Kidney capillary endothelial cell (primary cell): Measurements from ENCODE around the gene FSD1L.

Experiments used
- DNase-seq: peaks from one replicate; pipeline ENCODE4 v3.0.0-alpha.2; 2018; ENCODE audit warnings: low spot score

Gene FSD1L

DNA sequence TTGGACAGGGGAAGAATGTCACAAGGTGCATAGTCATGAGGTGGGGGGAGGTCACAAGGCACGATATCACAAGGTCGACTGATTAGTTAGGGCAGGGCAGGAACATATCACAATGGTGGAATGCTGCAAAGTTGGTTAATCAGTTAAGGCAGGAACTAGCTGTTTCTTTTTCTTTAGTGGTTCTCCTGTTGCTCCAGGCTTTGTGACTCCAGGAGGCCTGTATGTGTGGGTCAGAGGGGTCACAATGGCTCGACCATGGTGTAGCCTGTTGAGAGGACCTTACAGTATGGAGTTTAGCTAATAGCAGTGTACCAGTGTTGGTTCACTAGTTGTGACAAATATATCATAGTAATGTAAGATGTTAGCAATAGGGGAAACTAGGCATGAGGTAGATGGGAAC, 12.4 kb upstream of the FSD1L start:
- no peak for DNase-seq

DNA sequence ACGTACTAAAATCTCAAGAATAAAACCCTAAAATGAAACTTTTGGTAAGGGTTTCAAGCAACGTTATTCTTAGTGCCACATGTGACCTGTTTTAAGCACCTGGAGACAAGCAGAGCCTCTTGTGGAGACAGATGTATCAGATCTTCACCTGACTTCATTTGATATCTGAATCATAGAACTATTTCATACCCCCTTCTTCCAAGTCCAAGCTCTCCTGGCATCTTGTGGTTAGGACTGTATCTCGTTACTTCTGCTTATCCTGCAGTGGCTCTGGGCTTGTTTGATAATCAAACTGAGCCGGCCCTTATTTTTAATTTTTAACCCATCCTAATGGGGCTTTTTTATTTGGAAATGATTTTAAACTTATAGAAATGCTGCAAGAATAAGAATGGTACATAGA, 11.1 kb upstream of the FSD1L start:
- DNase-seq = no peak

DNA sequence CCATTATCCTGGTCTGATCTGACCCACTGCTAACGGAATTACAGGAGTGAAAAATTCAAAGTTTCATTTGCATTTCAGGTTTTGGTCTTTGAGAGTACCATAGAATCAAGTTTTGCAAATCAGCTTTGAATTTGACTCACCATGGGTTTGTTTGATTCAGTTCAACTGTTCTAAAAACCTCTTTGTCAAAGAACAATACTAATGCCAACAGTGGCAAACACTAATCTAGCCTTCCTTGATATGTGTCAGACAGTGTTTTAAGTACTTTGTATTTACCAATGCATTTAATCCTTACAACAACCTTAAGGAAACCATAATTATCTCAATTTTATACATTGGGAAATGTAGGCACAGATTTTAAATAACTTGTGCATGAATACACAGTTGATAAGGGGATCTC, 10.1 kb upstream of the FSD1L start:
- DNase-seq = no peak

DNA sequence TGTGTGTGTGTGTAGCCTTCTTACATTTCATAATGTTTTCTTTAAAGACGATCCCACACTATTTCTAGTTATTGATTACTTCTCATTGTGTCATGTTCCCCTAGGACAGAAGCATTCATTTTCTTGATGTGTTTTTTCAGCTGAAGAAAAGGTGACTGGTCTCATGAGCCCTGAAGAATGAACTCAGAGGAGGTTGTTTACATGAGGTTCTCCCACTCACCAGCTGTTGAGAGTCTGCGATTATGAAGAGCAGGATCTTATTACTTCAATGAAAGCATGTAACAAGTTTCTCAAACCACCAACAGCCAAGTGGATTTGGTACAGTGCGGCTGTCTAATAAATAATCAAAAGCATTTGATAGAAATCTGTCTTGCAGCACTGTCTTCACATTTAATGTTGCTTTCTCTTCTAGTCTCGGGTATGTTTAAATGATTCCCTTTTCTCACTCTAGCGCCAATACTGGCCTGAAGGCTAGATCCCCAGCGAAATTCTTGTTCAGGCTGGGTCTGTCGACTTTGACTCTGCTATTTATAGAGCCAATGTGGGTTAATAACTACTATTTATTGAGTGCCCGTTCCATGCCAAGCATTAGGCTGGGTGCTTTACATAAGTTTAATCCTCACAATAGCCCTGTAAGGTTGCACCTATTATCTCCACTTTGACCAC, 9.6 kb upstream of the FSD1L start:
- no peak for DNase-seq

DNA sequence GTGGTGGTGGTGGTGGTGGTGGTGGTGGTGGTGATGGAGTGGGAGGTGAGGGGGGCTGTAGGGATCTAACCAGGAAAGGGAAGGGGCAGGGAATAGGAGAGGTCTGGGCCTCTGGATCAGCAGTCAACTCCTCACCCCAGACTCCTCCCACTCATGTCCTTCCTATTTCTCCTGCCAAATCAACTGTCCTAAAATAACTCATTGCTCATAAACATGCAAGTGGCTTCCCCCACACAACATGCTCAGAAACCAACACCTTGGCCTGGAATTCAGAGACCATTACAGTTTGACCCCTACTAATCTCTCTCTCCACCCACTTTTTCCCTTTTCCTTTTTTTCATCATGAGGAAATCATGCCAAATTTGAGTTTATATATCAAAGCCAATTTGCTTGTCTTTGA, 8.4 kb upstream of the FSD1L start:
- DNase-seq = no peak

DNA sequence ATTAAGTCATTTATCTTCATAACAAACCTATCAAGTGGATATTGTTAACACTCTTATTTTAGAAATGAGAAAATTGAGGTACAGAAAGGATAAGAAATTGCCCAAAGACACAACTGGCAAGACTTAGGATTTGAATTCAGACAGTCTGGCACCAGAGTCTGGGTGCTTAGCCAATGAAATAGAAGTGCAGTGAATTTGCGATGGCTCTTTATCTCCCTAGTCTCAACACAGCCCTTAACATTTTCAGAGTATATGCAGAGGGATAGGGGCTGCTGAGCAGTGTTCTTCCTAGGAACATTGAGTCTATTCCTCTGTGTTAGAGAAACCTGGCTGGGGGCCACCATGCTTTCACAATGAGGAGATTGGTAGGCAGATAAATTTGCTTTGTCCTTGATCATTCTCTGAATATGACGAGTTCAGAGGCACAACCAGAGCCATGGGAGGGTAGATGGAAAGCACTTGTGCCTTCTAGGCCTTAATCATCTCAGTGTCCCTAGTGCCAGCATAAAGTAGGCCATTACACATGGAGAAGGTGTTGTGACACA, 6.1 kb upstream of the FSD1L start:
- DNase-seq = no peak

DNA sequence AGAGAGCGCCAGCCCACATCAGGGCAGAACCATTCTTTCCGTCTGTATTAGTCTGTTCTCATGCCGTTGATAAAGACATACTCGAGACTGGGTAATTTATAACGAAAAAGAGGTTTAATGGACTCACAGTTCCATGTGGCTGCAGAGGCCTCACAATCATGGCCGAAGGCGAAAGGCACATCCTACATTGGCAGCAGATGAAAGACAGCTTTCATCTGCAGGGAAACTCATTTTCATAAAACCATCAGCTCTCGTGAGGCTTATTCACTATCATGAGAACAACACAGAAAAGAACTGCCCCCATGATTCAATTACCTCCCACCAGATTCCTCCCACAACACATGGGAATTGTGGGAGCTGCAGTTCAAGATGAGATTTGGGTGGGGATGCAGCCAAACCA, 4.7 kb upstream of the FSD1L start:
- no peak for DNase-seq

DNA sequence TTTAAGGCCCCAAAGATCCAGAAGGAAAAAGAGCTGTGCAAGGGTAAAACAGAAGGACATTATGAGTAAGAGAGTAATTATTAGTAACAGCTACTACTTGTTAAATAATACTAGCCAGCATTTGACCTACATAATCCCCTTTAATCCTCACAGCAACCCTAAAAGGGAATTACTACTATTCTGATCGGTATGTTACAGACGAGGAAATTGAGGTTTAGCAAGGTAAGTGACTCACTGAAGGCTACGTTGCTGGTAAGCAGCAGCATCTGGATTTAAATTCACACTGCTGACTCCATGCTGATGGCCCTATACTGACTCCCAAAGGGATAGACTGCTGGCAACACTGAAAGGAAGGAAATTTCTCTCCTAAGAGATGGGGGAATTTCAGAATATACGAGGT, 3.7 kb upstream of the FSD1L start:
- no peak for DNase-seq

DNA sequence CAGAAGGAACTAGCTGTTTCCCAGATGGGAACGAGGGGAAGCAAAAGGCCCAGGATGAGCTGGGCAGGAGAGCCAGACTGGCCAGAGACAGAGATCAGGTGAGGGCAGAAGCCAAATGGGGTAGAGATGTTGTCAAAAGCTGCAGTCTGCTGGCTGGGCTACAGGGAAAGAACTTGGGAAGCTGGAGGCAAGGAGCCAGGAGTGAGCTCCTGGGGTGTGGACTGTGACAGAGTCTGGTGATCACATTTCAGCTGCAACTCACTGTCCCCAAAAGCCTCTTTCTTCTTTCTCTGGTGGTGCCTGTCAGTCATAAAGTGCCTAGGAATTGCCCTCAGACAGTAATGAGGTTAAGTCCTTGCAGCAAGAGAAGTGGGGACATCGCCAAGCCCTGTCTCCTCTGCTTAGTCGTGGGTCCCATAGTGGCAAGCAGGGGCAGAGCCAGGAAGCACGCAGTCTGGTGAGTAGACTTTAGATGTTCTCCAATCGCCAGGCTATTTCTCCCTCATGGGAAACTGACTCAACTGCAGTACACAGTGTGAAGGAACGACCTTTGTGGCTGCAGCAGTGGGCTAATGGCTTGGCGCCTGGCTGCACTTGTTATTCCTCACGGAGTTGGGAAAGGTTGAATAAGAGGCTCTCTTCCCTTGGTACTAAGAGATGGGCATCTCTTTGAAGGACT, 2.5 kb upstream of the FSD1L start:
- DNase-seq = no peak

DNA sequence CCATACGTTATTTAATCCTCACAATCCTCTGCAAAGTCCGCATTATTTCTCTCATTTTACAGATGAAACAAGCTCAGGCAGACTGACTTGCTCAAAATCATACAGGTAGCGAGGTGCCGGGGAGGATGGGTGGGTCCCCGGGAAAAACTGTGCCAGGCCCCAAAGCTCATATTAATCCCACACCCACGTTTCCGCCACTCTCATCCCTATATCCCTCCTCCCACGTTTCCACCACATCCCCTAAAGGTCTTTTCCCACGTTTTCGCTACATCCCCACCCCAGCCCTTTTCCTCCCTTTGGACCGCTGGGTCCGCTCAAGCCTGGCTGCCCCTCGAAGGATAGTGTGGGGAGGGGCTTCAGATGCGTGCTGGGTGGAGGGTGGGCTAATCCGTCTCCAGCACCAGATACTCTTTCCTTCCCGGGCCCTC, 434 bp upstream of the FSD1L start:
- DNase-seq = no peak

DNA sequence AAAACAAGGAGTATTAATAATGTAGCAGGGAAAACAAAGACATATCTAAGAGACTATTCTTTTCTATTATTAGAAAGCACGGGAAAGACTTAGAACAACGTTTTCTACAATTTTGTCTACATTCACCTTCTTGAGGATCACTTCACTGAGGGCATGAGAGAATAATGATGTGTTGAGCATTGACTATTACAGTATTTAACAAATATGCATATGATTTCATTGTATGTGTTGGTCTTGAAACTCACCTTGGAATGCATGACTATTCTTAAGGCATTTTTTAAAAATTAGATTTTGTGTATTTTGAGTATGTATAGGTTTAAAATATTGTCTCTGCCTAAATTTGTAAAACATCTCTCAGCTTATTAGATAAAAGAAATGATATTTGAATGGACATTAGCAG, 1.2 kb downstream of the FSD1L start:
- DNase-seq = no peak

DNA sequence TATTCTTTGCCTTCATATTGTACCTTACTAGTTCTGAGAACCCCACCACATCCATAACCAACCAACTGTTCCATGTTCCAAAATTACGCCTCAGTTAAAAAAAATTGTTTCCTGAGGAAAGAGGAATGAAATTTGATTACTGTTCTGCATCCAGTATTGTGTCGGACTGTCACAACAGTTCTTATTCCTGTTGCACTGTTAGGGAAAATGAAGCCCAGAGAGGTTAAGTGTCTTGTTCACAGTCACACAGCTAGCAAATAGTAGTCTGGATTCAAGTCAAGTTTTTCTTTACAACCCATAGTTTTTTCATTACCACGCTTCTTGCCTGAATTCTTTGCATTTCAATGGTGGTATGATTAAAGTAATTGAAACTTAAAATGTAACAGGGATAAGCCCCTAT, 4.4 kb downstream of the FSD1L start:
- no peak for DNase-seq

DNA sequence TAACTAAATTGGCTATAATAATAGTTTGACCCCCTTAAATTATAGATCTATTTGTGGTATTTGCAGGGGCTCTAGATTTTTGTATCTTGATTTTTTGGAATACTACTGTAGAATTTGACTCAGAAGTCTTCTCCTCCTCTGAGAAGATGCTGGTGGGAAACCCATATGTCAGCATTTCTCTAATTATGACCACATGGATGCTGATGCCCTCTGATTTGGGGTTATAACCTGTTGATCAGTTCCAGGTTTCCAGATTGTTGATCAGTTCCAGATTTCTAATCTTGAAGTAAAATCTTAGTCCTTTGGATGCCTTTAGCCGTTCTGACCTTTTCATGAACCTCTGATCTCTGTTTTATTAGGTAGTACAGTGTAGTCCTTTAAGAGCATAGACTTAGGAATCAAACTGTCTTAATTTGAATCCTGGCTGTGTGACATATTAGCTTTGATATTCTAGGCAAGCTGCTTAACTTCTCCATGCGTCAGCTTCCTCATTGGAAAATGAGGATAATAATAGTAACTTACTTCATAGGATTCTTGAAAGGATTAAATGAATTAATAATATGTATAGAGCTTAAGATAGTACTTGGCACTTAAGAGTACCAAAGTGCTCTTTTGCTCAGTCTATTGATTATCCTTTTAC, 8.1 kb downstream of the FSD1L start:
- DNase-seq = no peak

DNA sequence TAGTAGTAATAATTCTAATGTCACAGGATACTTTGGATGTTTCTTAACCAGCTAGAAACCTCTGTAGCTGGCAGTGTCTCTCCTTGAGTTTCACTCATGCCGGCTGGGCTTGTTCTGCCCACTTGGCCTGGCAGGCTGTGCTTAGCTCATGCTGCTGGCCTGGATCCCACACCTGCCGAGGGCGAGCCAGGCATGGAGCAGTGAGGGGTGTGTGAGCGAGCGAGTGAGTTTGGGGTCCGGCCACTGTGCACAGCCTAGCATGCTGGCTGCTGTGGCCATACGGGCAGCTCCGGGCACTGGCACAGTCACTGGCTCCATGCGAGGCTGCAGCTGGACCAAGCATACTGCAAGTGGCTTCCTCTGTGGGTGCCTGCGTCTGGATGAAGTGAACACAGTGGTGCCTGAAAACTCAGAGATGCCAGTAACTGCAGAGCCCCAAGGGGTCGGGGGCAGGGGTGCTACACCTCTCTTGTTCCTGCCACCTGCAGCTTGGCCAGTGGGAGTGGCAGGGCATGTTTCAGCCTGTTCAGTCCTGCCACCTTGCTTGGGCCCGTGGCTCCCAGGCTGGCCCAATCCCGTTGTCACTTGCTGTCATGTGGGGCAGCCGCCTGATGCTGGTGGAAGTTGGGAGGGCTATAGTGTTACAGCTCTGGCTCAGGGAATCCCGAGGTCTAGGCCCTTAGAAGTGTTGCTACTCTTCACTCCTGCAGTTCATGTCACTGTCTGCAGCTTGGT, 9.9 kb downstream of the FSD1L start:
- no peak for DNase-seq

DNA sequence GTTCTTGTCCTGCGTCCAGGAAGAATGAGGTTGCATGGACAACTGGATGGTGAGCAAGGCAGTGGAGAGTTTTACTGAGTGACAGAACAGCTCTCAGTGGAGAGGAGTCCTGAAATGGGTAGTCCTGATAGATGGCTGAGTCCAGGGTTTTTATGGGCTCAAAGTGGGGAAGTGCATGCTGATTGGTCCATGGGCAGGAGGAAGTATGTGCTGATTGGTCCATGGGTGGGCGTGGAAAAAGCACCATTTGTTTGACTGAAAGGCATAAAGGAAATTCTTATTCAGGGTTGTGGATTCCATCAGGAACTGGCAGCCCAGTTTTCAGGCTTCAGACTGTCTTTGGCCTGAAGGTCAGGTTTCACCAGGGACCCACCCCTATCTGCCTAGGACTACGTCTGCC, 10.6 kb downstream of the FSD1L start:
- DNase-seq = no peak

DNA sequence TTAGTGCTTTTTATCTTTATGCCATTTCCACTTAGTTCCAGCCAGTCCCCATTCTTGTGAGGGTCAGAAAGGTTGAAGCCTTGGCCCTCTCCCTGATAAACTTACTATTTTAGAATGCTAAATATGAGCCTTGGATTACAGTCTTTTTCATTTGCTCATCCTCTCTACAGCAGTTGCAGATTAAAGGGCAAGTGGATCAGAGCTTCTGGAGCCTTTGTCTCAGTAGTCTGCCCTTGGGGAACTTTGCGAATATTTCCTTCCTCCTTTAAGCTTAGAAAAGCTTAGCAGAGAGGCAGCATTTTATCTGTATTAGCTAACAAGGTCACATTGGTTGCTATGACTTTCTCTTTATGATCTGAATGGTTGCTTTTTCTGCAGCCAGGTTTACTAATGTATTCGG, 11.5 kb downstream of the FSD1L start:
- DNase-seq = no peak

DNA sequence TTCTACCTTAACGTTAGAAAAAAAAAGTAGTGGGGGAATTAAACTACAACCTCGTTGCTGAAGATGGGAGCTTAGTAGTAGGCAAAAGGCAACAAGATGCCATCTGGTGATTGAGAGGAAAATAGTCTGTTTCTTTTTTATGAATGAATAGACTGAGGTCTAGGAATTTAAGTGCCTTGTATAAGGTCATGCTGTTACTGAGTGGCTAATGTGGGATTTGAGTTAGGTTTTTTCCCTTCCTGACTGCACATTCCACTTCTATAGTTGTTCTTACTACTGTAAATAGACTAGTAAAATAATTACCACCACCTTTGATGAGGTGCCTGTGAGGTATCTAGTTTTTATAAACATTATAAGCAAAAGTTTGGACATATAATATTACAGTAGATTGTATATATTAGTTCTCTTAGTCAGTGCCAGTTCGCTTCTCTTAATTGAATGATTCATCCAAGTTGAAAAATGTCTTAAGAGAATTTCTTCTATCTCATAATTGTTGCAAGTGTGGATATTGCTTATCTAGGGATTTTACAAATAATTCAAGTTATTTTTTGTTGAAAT, 19.1 kb downstream of the FSD1L start:
- no peak for DNase-seq

DNA sequence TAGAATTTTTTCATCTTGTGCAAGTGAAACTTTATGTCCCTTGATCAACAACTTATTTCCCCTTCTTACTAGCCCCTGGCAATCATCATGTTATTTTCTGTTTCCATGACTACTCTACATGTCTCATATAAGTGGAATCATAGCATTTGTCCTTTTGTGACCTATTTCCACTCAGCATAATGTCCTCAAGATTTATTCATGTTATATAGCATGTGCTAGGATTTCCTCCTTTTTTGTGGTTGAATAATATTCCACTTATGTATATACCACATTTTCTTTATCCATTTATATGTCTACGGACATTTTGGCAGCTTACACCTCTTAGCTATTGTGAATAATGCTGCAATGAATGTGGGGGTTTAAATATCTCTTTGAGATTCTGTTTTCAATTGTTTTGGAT, 21.0 kb downstream of the FSD1L start:
- DNase-seq = no peak

DNA sequence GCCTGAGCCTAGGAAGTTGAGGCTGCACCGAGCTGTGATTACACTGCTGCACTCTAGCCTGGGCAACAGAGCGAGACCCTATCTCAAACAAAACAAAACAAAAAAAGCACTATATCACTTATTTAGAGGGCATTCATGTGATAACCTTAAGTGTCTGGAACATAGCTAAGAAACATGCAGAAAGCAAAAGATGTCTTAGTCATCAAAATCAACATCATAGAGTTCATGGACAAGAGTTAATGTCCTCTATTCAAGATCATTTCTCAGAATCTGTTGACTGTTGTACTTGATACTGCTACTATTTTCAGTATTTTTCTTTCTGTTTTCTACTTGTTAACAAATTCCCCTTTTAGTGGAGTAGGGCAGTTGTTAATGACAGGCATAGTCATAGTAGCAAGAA, 25.4 kb downstream of the FSD1L start:
- DNase-seq = no peak

DNA sequence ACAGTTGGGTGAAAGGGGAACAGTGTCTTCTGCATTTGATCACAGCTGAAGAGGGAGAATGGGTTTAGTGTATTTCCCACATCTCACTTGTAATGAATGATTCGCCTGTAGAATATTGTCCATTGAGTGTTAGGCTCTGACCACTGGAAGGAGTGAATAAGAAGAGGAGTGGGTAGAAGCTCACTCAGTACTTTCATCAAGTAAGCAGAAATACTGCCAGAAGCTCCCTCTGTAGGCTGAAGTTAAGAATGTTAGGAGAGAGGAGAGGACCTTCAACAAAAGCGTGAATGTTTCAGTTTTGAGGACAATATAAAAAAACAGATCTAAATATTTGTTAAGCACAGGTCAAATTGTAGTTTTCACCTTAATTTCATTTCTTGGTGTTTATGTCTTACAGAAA, 27.5 kb downstream of the FSD1L start:
- no peak for DNase-seq

DNA sequence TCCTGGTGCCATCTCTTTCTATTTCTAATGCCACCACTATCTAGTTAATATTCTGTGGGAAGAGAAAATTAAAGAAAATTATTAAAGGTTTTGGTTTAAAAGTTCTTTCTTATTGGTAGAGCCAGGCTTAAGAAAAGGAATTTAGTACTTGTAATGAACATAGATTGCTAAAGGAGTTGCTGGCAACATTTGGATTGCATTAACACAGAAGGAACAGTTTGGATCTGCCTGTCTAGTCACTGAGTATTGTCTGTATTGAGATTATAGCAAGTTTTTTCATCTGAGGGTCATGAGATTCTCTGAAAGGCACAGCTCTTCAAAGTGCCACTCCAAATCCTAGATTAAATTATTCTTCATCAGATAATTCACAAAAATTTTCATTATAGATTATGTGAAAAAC, 32.0 kb downstream of the FSD1L start:
- no peak for DNase-seq

DNA sequence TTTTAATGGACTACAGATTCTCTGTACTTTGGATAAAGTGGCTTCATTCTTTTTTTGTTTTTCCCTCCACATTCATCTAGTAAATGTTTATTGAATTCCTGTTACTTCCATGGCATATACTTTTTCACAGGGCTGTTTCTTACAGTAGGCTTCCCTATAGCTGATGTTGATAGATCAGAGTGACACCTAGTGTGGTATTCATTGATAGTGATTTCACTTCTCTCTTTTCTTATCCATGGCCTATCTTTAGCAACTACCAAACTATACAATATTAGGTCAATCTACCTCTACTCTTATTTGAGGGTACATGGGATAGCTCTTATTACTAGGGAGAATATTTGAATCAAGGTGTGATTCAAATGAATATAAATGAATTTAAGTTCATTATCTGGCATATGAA, 35.8 kb downstream of the FSD1L start:
- DNase-seq = no peak
